Stimulated activated naive CD8-positive, alpha-beta T cell treated with anti-CD3 and anti-CD28 coated beads, Interleukin-15, amount 100 ng/mL, for 72 hours (primary cell): ENCODE measurements around the gene ETV3L.

ENCODE experiments used
- ATAC-seq: fragments of 150-1000 bp; cut with Tn5 transposase; 2 replicates; pipeline ENCODE4 v1.10.0; 2021; ENCODE audit warnings: mild to moderate bottlenecking, moderate library complexity
- DNase-seq, 2 donors: peaks; one replicate each; pipeline ENCODE4 v3.0.0; 2021 to 2022
- H3K27ac Mint-ChIP-seq, 2 donors: one replicate each; pipeline ENCODE4 v1.8.0; 2022; ENCODE audit warnings: mild to moderate bottlenecking in 2 of 2, mixed read lengths in 2 of 2, moderate library complexity in 2 of 2
- H3K27me3 Mint-ChIP-seq: one replicate; pipeline ENCODE4 v1.8.0; 2022; ENCODE audit warnings: mixed read lengths
- H3K4me1 Mint-ChIP-seq: one replicate; pipeline ENCODE4 v1.8.0; 2022; ENCODE audit warnings: mild to moderate bottlenecking, mixed read lengths
- H3K4me3 Mint-ChIP-seq, 2 donors: one replicate each; pipeline ENCODE4 v1.8.0; 2022; ENCODE audit warnings: mild to moderate bottlenecking in 2 of 2, mixed read lengths in 2 of 2, moderate library complexity in 1 of 2
- H3K9me3 Mint-ChIP-seq, 2 donors: one replicate each; pipeline ENCODE4 v1.8.0; 2022; ENCODE audit warnings: mixed read lengths in 2 of 2

Gene ETV3L

DNA sequence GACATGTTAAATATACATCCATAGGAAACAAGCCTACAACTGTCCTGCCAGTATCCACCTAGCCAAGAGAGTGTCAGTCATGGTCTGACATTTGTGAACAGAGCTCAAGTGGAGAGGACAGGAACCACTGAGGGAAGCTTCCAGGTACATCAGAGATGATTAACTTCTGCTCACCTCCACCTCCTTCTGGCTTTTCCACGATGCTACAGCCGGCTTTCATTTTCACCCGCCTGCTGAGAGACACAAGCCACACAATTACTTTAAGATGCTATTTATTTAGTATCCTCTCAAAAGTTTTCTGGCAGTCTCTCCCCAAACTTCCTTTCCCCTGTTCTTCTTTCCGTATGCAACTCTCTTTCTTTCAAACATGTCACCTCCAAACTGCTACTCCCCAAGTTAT lies 36.5 kb upstream of the ETV3L start:
- Mint-ChIP-seq H3K27ac (peak overlapping the region in 1 of 2 donors; percentile 7), H3K27me3 (no peaks in the 10 kb centered on the region), H3K4me1 (peaks cover 84% of the 10 kb centered on the region), H3K4me3 (peak overlapping the region; percentile 94 to 97), H3K9me3 (no peaks in the 10 kb centered on the region)
- DNase-seq = no peak
- no peak for ATAC-seq

DNA sequence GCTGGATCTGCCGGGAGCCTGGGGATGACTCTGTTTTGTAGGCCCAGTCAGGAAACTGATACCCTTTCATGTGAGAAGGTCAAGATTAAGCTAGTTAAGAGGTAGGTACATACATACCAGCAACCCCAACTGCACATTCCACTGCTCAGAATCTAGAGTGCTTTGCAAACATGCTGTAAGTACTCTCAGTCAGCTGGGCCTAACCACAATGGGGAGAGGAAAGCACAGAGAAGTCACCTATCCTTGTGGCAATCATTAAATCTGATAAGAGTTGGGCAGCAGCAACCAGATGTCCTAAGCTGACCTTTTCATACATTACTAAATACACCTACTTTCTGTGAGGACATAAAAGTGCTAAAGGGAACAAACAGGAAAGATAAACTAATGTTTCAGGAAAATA lies 36.0 kb upstream of the ETV3L start:
- peak overlapping the region; percentile 94 to 97 for H3K4me3 Mint-ChIP-seq
- ATAC-seq = no peak
- peaks cover 79% of the 10 kb centered on the region for H3K4me1 Mint-ChIP-seq

DNA sequence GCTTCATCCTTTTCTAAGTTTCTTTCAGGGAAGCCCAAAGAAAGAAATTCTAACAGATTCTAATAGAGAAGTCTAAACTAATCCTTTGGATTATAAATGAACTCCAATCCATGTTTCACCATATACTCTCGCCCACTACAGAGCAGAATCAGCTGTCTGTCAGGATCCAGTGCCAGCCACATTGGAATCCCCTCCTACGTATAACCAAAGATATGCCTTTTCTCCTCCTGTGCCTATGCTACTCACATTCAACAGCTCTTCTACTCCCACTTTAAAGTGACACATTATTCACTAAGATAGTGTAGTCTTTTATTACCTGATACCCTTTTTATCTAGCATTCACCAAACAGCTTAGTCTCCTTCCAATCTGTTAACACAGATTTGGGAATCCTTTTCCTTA lies 35.5 kb upstream of the ETV3L start:
- no peak for ATAC-seq
- peaks cover 73% of the 10 kb centered on the region for H3K4me1 Mint-ChIP-seq
- no peak for DNase-seq

More for the DNA sequence above, 36.0 kb upstream of the ETV3L start:
- Mint-ChIP-seq H3K9me3 (no peaks in the 10 kb centered on the region), H3K27me3 (no peaks in the 10 kb centered on the region), H3K27ac (no peak overlapping the region)
- no peak for DNase-seq

DNA sequence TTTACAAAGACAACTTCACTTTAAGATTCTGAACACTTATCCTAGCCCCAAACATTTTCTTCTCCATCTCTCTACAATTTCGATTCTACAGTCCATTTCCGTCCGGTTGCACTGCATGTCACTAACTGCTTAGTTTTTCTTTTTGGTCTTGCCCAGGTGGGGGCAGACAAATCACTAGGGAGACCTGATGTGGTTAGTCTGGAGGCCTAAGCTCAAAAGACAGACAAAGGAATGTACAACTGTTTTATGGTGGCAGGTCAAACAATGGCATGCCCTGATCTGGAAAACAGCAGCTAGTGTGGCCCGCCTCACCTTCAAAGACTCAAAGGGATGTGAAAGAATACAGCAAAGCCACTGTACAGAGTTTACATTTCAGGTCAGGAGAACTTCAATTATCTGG lies 34.8 kb upstream of the ETV3L start:
- ATAC-seq (no peak), DNase-seq (no peak)
- peaks cover 67% of the 10 kb centered on the region for H3K4me1 Mint-ChIP-seq
- H3K27ac Mint-ChIP-seq = no peak overlapping the region
- H3K27me3 Mint-ChIP-seq = no peaks in the 10 kb centered on the region
- peak overlapping the region; percentile 21 to 63 for H3K4me3 Mint-ChIP-seq
- H3K9me3 Mint-ChIP-seq = no peaks in the 10 kb centered on the region

More for the DNA sequence above, 35.5 kb upstream of the ETV3L start:
- Mint-ChIP-seq H3K4me3 (peak overlapping the region; percentile 94 to 97), H3K9me3 (no peaks in the 10 kb centered on the region), H3K27me3 (no peaks in the 10 kb centered on the region), H3K27ac (no peak overlapping the region)

- Mint-ChIP-seq H3K4me3 (peak overlapping the region; percentile 59 to 63), H3K27me3 (no peaks in the 10 kb centered on the region), H3K9me3 (no peaks in the 10 kb centered on the region), H3K4me1 (peaks cover 59% of the 10 kb centered on the region), H3K27ac (peak overlapping the region in 1 of 2 donors; percentile 44)
- no peak for DNase-seq
- peak; percentile 54 for ATAC-seq
These were observed 33.8 kb upstream of the ETV3L start for GRCh38 chr1:157133426-157133825.

- Mint-ChIP-seq H3K27me3 (no peaks in the 10 kb centered on the region), H3K4me3 (peak overlapping the region in 1 of 2 donors; percentile 63), H3K27ac (no peak overlapping the region), H3K4me1 (peaks cover 65% of the 10 kb centered on the region), H3K9me3 (no peaks in the 10 kb centered on the region)
- no peak for ATAC-seq
- no peak for DNase-seq
These were observed 33.1 kb upstream of the ETV3L start for GRCh38 chr1:157132616-157133167.

GRCh38 chr1:157132111-157132510 lies 32.5 kb upstream of the ETV3L start:
- peak overlapping the region in 1 of 2 donors; percentile 63 for H3K4me3 Mint-ChIP-seq
- DNase-seq (no peak), ATAC-seq (no peak)
- peaks cover 65% of the 10 kb centered on the region for H3K4me1 Mint-ChIP-seq
- no peaks in the 10 kb centered on the region for H3K27me3 Mint-ChIP-seq
- no peaks in the 10 kb centered on the region for H3K9me3 Mint-ChIP-seq
- H3K27ac Mint-ChIP-seq = no peak overlapping the region

DNA sequence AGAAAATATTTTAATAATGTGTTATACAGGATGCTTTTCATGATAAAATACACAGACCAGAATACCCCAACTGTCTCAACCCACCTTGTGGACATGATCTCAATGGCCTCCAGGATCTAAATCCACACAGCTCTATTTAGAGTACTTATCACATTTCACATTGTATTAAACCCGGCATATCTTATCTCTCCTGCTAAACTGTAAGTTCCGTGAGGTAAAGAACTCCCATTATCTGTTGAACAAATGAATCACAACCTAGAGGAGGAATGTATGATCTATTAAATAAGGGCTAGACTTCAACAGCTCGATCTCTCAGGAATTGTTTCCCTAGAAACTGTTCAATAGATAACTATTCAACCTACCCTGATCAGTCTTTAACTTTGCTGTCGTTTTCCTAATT lies 31.7 kb upstream of the ETV3L start:
- peaks cover 62% of the 10 kb centered on the region for H3K4me1 Mint-ChIP-seq
- H3K27me3 Mint-ChIP-seq = no peaks in the 10 kb centered on the region
- DNase-seq = no peak
- no peaks in the 10 kb centered on the region for H3K9me3 Mint-ChIP-seq
- H3K27ac Mint-ChIP-seq = no peak overlapping the region
- ATAC-seq = no peak
- H3K4me3 Mint-ChIP-seq = no peak overlapping the region

DNA sequence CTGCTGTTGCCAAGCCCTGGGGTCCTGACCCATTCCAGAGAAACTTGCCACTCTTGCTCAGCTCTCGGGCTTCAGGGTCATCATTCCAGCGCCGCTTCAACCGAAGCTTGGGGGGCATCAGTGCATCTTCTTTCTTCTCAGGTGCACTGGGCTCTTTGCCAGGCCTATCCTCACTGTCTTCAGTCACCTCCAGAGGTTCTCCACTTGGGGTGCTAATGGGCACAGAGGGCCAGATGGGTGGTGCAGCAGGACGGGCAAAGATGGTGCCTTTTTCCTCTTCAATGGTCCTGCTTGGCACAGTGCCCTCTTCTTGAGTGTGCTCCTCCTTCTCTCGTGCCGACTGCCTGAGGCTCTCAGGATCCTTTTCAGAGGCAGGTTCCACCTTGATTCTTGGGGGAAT lies 25.2 kb upstream of the ETV3L start:
- ATAC-seq (no peak), DNase-seq (no peak)
- no peak overlapping the region for H3K4me3 Mint-ChIP-seq
- peak overlapping the region in 1 of 2 donors; percentile 68 for H3K27ac Mint-ChIP-seq
- H3K4me1 Mint-ChIP-seq = peaks cover 44% of the 10 kb centered on the region
- H3K27me3 Mint-ChIP-seq = no peaks in the 10 kb centered on the region
- H3K9me3 Mint-ChIP-seq = no peaks in the 10 kb centered on the region

DNA sequence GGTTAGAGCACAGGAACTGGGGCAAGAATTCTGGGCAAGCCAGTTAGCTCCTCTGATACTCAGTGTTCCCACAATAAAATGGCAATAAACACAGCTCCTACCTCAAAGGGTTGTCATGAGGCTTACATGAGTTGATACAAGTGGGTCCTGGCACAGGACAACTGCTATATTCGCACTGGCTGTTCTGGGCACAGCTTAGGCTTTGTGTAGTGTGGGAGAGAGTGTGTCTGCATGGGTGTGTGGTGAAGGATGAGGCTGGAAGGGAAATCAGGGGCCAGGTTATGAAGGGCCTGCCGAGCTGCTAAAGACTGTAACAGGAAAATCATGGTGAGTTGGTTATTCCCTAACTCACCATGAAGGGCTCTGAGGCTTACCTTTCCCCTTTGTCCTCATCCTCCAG lies 19.8 kb upstream of the ETV3L start:
- ATAC-seq = no peak
- peaks cover 27% of the 10 kb centered on the region for H3K4me1 Mint-ChIP-seq
- H3K27ac Mint-ChIP-seq = peak overlapping the region; percentile 25 to 69
- no peak for DNase-seq
- no peak overlapping the region for H3K4me3 Mint-ChIP-seq
- H3K9me3 Mint-ChIP-seq = no peaks in the 10 kb centered on the region
- no peaks in the 10 kb centered on the region for H3K27me3 Mint-ChIP-seq

DNA sequence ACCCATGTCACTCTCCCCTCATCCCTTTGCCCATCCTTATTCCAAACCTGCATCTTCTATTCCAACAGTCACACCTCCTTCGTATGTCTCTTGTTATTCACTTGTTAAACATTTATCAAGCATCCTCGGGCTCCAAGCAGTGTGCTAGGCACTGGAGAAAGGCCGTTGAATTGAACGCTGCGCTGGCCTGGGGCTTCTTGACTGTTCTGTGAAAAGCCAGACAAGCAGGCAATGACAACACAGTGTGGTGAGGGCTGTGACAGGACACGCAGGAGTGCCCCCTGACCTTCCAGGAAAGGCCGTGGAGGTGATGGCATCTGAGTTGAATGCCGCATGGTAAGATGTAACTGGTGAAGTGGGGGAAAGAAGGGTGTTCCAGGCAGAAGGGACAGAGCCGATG lies 19.4 kb upstream of the ETV3L start:
- H3K9me3 Mint-ChIP-seq = no peaks in the 10 kb centered on the region
- H3K27me3 Mint-ChIP-seq = no peaks in the 10 kb centered on the region
- DNase-seq (no peak), ATAC-seq (no peak)
- no peak overlapping the region for H3K27ac Mint-ChIP-seq
- no peak overlapping the region for H3K4me3 Mint-ChIP-seq
- peaks cover 23% of the 10 kb centered on the region for H3K4me1 Mint-ChIP-seq

- Mint-ChIP-seq H3K27ac (peak overlapping the region; percentile 49 to 79), H3K9me3 (no peaks in the 10 kb centered on the region)
- no peak for ATAC-seq
These were observed 18.0 kb upstream of the ETV3L start for GRCh38 chr1:157117527-157118057.

GRCh38 chr1:157116737-157117103 lies 17.1 kb upstream of the ETV3L start:
- Mint-ChIP-seq H3K27ac (peak overlapping the region in 1 of 2 donors; percentile 30), H3K4me3 (no peak overlapping the region), H3K27me3 (peaks cover 15% of the 10 kb centered on the region), H3K4me1 (peaks cover 16% of the 10 kb centered on the region), H3K9me3 (no peaks in the 10 kb centered on the region)
- no peak for ATAC-seq
- no peak for DNase-seq

More at GRCh38 chr1:157117527-157118057, 18.0 kb upstream of the ETV3L start:
- DNase-seq = no peak
- Mint-ChIP-seq H3K4me1 (peaks cover 11% of the 10 kb centered on the region), H3K27me3 (peaks cover 6% of the 10 kb centered on the region), H3K4me3 (no peak overlapping the region)

GRCh38 chr1:157115851-157116736 lies 16.5 kb upstream of the ETV3L start:
- DNase-seq = no peak
- no peaks in the 10 kb centered on the region for H3K9me3 Mint-ChIP-seq
- peaks cover 16% of the 10 kb centered on the region for H3K4me1 Mint-ChIP-seq
- no peak for ATAC-seq
- H3K4me3 Mint-ChIP-seq = no peak overlapping the region
- H3K27me3 Mint-ChIP-seq = peaks cover 21% of the 10 kb centered on the region
- H3K27ac Mint-ChIP-seq = peak overlapping the region in 1 of 2 donors; percentile 30

GRCh38 chr1:157115429-157115838 lies 15.8 kb upstream of the ETV3L start:
- H3K4me1 Mint-ChIP-seq = peaks cover 16% of the 10 kb centered on the region
- H3K4me3 Mint-ChIP-seq = no peak overlapping the region

More at GRCh38 chr1:157115429-157115838, 15.8 kb upstream of the ETV3L start:
- Mint-ChIP-seq H3K27me3 (peaks cover 23% of the 10 kb centered on the region), H3K27ac (no peak overlapping the region), H3K9me3 (no peaks in the 10 kb centered on the region)
- DNase-seq (no peak), ATAC-seq (no peak)
